Measurements from ENCODE around the gene FHIP1B.

DNA sequence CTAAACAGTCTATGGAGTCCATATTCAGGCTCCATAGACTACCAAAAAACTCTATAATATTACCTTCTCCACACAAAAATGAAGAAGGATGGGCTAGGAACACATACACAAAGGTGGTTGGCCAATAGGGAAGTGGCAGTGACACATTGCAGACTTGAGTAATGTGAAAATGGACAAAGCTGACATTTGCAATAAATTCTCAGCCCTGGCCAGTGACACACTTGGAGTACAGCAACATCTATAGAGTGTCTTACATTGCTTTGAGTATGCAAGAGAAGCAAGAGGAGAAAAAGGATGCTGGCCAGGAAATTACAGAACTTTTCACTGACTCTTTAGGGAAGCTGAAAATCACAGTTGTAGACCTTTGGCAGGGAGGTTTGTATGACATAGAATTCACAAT, 42.7 kb downstream of the FHIP1B start:
- TF ChIP-seq, protein P1, sequence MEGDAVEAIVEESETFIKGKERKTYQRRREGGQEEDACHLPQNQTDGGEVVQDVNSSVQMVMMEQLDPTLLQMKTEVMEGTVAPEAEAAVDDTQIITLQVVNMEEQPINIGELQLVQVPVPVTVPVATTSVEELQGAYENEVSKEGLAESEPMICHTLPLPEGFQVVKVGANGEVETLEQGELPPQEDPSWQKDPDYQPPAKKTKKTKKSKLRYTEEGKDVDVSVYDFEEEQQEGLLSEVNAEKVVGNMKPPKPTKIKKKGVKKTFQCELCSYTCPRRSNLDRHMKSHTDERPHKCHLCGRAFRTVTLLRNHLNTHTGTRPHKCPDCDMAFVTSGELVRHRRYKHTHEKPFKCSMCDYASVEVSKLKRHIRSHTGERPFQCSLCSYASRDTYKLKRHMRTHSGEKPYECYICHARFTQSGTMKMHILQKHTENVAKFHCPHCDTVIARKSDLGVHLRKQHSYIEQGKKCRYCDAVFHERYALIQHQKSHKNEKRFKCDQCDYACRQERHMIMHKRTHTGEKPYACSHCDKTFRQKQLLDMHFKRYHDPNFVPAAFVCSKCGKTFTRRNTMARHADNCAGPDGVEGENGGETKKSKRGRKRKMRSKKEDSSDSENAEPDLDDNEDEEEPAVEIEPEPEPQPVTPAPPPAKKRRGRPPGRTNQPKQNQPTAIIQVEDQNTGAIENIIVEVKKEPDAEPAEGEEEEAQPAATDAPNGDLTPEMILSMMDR (IDR thresholded peaks at IDR 0.05 in 2 of 3, conservative IDR thresholded peaks at IDR 0.05 in 1 of 3; ENCODE audit: borderline replicate concordance in 1 of 3, insufficient read depth in 1 of 3, low read depth in 2 of 3, low read length in 2 of 3), result no peak
- TF ChIP-seq YY1 (IDR thresholded peaks at IDR 0.05; ENCODE audit: extremely low read depth, insufficient replicate concordance, low read depth, low read length) (no peak), POLR2A (IDR thresholded peaks at IDR 0.05; ENCODE audit: borderline replicate concordance, extremely low read depth, insufficient read depth, insufficient read length) (no peak), SIN3A (IDR thresholded peaks at IDR 0.05; ENCODE audit: low read depth) (no peak), EZH2phosphoT487 (IDR thresholded peaks at IDR 0.05; ENCODE audit: borderline replicate concordance) (no peak), POLR2AphosphoS5 (IDR thresholded peaks at IDR 0.05; ENCODE audit: low read depth, low read length) (no peak), CEBPB (IDR thresholded peaks at IDR 0.05; ENCODE audit: low read depth) (no peak)
- TF ChIP-seq, protein P2, sequence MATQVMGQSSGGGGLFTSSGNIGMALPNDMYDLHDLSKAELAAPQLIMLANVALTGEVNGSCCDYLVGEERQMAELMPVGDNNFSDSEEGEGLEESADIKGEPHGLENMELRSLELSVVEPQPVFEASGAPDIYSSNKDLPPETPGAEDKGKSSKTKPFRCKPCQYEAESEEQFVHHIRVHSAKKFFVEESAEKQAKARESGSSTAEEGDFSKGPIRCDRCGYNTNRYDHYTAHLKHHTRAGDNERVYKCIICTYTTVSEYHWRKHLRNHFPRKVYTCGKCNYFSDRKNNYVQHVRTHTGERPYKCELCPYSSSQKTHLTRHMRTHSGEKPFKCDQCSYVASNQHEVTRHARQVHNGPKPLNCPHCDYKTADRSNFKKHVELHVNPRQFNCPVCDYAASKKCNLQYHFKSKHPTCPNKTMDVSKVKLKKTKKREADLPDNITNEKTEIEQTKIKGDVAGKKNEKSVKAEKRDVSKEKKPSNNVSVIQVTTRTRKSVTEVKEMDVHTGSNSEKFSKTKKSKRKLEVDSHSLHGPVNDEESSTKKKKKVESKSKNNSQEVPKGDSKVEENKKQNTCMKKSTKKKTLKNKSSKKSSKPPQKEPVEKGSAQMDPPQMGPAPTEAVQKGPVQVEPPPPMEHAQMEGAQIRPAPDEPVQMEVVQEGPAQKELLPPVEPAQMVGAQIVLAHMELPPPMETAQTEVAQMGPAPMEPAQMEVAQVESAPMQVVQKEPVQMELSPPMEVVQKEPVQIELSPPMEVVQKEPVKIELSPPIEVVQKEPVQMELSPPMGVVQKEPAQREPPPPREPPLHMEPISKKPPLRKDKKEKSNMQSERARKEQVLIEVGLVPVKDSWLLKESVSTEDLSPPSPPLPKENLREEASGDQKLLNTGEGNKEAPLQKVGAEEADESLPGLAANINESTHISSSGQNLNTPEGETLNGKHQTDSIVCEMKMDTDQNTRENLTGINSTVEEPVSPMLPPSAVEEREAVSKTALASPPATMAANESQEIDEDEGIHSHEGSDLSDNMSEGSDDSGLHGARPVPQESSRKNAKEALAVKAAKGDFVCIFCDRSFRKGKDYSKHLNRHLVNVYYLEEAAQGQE (IDR thresholded peaks at IDR 0.05; ENCODE audit: low read depth), result no peak

All from HCT116 (cell line).